GM12878 (cell line): ENCODE data around the gene C5orf15. TPM values are rescaled to one million over a fixed set of nuclear protein-coding genes. Genes with fewer than 3 reads are reported as not detected.
A peak's percentile ranks its signal among the peaks of the same experiment; 100 is the strongest.

Experiments
- BCL11A ChIP-seq: IDR thresholded peaks from 2 replicates; pipeline ENCODE4 v1.6.1; 2011; ENCODE audit warnings: low read depth, low read length
- BMI1 ChIP-seq: fragments of 450-650 bp; IDR thresholded peaks from 2 replicates; pipeline ENCODE4 v1.6.1; 2016; ENCODE audit warnings: mild to moderate bottlenecking, moderate library complexity, borderline replicate concordance
- CREB1 ChIP-seq: IDR thresholded peaks from 2 replicates; pipeline ENCODE4 v1.6.1; 2012; ENCODE audit warnings: low read depth, mild to moderate bottlenecking, inconsistent platforms
- CUX1 ChIP-seq: IDR thresholded peaks from 2 replicates; pipeline ENCODE4 v1.6.1; 2012; ENCODE audit warnings: improper control_type of control experiment, low read depth, low read length; ENCODE audit not compliant: insufficient replicate concordance
- EP300 ChIP-seq, 2 experiments: fragments of 150-350 bp in 1 of 2; IDR thresholded peaks; 2 replicates each; pipeline ENCODE4 v1.6.1; 2011 to 2012; ENCODE audit warnings: low read depth in 2 of 2, low read length in 2 of 2, borderline replicate concordance in 1 of 2, improper control_type of control experiment in 1 of 2, inconsistent platforms in 1 of 2; ENCODE audit not compliant: control insufficient read depth in 1 of 2
- EZH2 ChIP-seq: IDR thresholded peaks from 2 replicates; pipeline ENCODE4 v1.6.1; 2012; ENCODE audit warnings: low read depth, mild to moderate bottlenecking, control low read depth, inconsistent platforms, low read length, borderline replicate concordance; ENCODE audit not compliant: control insufficient read depth
- FOS ChIP-seq: IDR thresholded peaks from 3 replicates; pipeline ENCODE4 v1.6.1; 2011; ENCODE audit warnings: borderline replicate concordance; ENCODE audit not compliant: insufficient read length; ENCODE audit errors: extremely low read depth
- IRF4 ChIP-seq: IDR thresholded peaks from 2 replicates; pipeline ENCODE4 v1.6.1; 2011; ENCODE audit warnings: low read depth, low read length
- JUND ChIP-seq: IDR thresholded peaks from 2 replicates; pipeline ENCODE4 v1.6.1; 2012; ENCODE audit warnings: low read depth, mild to moderate bottlenecking, low read length, improper control_type of control experiment, moderate library complexity
- KAT2A ChIP-seq: conservative IDR thresholded peaks from 2 replicates; pipeline ENCODE4 v1.6.1; 2011; ENCODE audit warnings: low read depth, low read length; ENCODE audit not compliant: control insufficient read depth
- MTA3 ChIP-seq: IDR thresholded peaks from 2 replicates; pipeline ENCODE4 v1.6.1; 2012; ENCODE audit warnings: low read length, inconsistent platforms, borderline replicate concordance
- MXI1 ChIP-seq: fragments of 150-350 bp; IDR thresholded peaks from 2 replicates; pipeline ENCODE4 v1.6.1; 2011; ENCODE audit warnings: low read depth, mild to moderate bottlenecking, inconsistent platforms, low read length, improper control_type of control experiment
- POLR2A ChIP-seq: IDR thresholded peaks from 2 replicates; pipeline ENCODE4 v1.6.1; 2011; ENCODE audit warnings: low read depth, mild to moderate bottlenecking, low read length
- RELB ChIP-seq: fragments of 450-650 bp; IDR thresholded peaks from 2 replicates; pipeline ENCODE4 v1.6.1; 2017; ENCODE audit warnings: low read depth, mild to moderate bottlenecking, moderate library complexity
- SRF ChIP-seq, 2 experiments: IDR thresholded peaks; 2 replicates each; pipeline ENCODE4 v1.6.1; 2011; ENCODE audit warnings: low read depth in 2 of 2, low read length in 2 of 2, mild to moderate bottlenecking in 1 of 2, moderate library complexity in 1 of 2
- STAT1 ChIP-seq: fragments of 450-650 bp; conservative IDR thresholded peaks from 2 replicates; pipeline ENCODE4 v1.6.1; 2014; ENCODE audit warnings: antibody characterized with exemption, mild to moderate bottlenecking
- STAT3 ChIP-seq: IDR thresholded peaks from 2 replicates; pipeline ENCODE4 v1.6.1; 2011; ENCODE audit warnings: low read depth, low read length, improper control_type of control experiment
- TCF7 ChIP-seq: IDR thresholded peaks from 2 replicates; pipeline ENCODE4 v1.6.1; 2014; ENCODE audit warnings: antibody characterized with exemption, borderline replicate concordance
- ZBED1 ChIP-seq: IDR thresholded peaks from 2 replicates; pipeline ENCODE4 v1.6.1; 2016; ENCODE audit warnings: borderline replicate concordance
- ZBTB4 ChIP-seq: fragments of 450-650 bp; formaldehyde crosslinking; IDR thresholded peaks from 2 replicates; pipeline ENCODE4 v1.4.0; 2022; ENCODE audit warnings: mild to moderate bottlenecking, moderate library complexity
- ZNF207 ChIP-seq: fragments of 450-650 bp; IDR thresholded peaks from 2 replicates; pipeline ENCODE4 v1.6.1; 2014; ENCODE audit warnings: antibody characterized with exemption, mild to moderate bottlenecking, borderline replicate concordance
- polyA plus RNA-seq, 11 experiments: library from polyadenylated mRNA; depleted of rRNA in 4 of 11; unstranded in 6 of 11; stranded (reverse) in 5 of 11; fragments of >200 nt; fragmentation: Nextera tagmentation in 4 of 11; fragmentation: Illumina TruSeq in 1 of 11; extraction: Ambion mirVana in 4 of 11; extraction: Trizol in 1 of 11; gene quantifications; 1 replicate in 1 of 11; 2 replicates in 10 of 11; pipeline versions ENCODE4 v1.2.1 to v1.2.3, GENCODE V29; 2011 to 2016; ENCODE audit warnings: inconsistent platforms in 2 of 11, missing spikeins in 2 of 11, low read depth in 1 of 11
- total RNA-seq, 4 experiments: library from RNA; depleted of rRNA in 3 of 4; stranded (reverse); fragments of >200 nt in 3 of 4; fragmentation: Illumina TruSeq in 1 of 4; extraction: Trizol in 1 of 4; gene quantifications; 2 replicates each; pipeline versions ENCODE4 v1.2.1 to v1.2.3, GENCODE V29; 2013 to 2021

The C5orf15 gene
- total and polyA plus RNA-seq, 10 of the 15 experiments (the other 5 are each of a cell fraction or from before 2014, with no cell fraction given) = 21.7 to 69.6 (median 46.0) TPM

- TF ChIP-seq TCF7 = no peak
- TF ChIP-seq MXI1 = peak; percentile 62
- TF ChIP-seq EP300 (IDR thresholded peaks at IDR 0.05; ENCODE audit: borderline replicate concordance in 1 of 2, control insufficient read depth in 1 of 2, low read depth in 2 of 2, low read length in 2 of 2) = no peak
- no peak for TF ChIP-seq KAT2A
- no peak for TF ChIP-seq IRF4
- peak; percentile 87 for TF ChIP-seq POLR2A
- no peak for TF ChIP-seq CUX1
- no peak for TF ChIP-seq ZBTB4 (CRISPR knock-in tag)
- no peak for TF ChIP-seq BCL11A
- TF ChIP-seq ZBED1 = no peak
- TF ChIP-seq ZNF207 = 0 out of 2 replicates have a peak, but pooled peaks have one; percentile 33
- TF ChIP-seq SRF (IDR thresholded peaks at IDR 0.05; ENCODE audit: low read depth in 2 of 2, low read length in 2 of 2) = no peak
- no peak for TF ChIP-seq MTA3
- TF ChIP-seq STAT1 = no peak
- TF ChIP-seq RELB = no peak
- no peak for TF ChIP-seq BMI1
- no peak for TF ChIP-seq FOS
- TF ChIP-seq JUND = no peak
- no peak for TF ChIP-seq STAT3
- TF ChIP-seq EZH2 = no peak
- TF ChIP-seq CREB1 = peak; percentile 69
Observed at GRCh38 chr5:134004626-134005416, 36.4 kb upstream of the C5orf15 start, which contains the start of gene VDAC1 (continued).
